22Rv1 (cell line): Measurements from ENCODE around the gene CYP27B1.

ENCODE experiments used
- H3K27ac ChIP-seq: fragments of 450-650 bp; 2 replicates; pipeline ENCODE4 v1.5.1; 2017
- CTCF ChIP-seq: fragments of 450-650 bp; IDR thresholded peaks from 2 replicates; pipeline ENCODE4 v1.5.1; 2017; ENCODE audit warnings: mild to moderate bottlenecking
- ZFX ChIP-seq: fragments of 450-650 bp; IDR thresholded peaks from 2 replicates; pipeline ENCODE4 v1.6.1; 2017; ENCODE audit warnings: antibody characterized with exemption, borderline replicate concordance

CYP27B1 gene

GRCh38 chr12:57746025-57746424 is 20.9 kb downstream of the CYP27B1 start:
- H3K27ac ChIP-seq, result peak overlapping the region; percentile 87
- TF ChIP-seq ZFX, result no peak
- TF ChIP-seq CTCF, result no peak

GRCh38 chr12:57745485-57745881 is 21.4 kb downstream of the CYP27B1 start:
- no peak for TF ChIP-seq CTCF
- TF ChIP-seq ZFX, result no peak
- H3K27ac ChIP-seq, result peak overlapping the region; percentile 87

GRCh38 chr12:57744777-57745484 is 21.9 kb downstream of the CYP27B1 start, which contains the start of gene TSPAN31:
Gene TSPAN31, plus strand, starts transcription at chr12:57745039. Its CDS starts 116 bp downstream, at chr12:57745155.
- no peak for TF ChIP-seq ZFX
- no peak for TF ChIP-seq CTCF
- peak within 1 kb of the TSS; percentile 87 for H3K27ac ChIP-seq

- TF ChIP-seq CTCF (no peak), ZFX (no peak)
- H3K27ac ChIP-seq, result peak overlapping the region; percentile 87
Observed at GRCh38 chr12:57744194-57744776, 22.6 kb downstream of the CYP27B1 start.

- no peak for TF ChIP-seq ZFX
- H3K27ac ChIP-seq, result peak overlapping the region; percentile 87
Observed at GRCh38 chr12:57743769-57744168, 23.1 kb downstream of the CYP27B1 start.

GRCh38 chr12:57741844-57742738 is 24.8 kb downstream of the CYP27B1 start:
- peak; percentile 38 for TF ChIP-seq CTCF
- no peak for TF ChIP-seq ZFX
- no peak overlapping the region for H3K27ac ChIP-seq

- H3K27ac ChIP-seq, result no peak overlapping the region
- TF ChIP-seq CTCF (no peak), ZFX (no peak)
Observed at GRCh38 chr12:57741413-57741789, 25.5 kb downstream of the CYP27B1 start.
